Gastroesophageal sphincter (tissue), 4 donors: ENCODE data around the gene NR5A2. TPM values are rescaled to one million over a fixed set of nuclear protein-coding genes. Genes with fewer than 3 reads are reported as not detected.

Experiments
- ATAC-seq: fragments of 150-250 bp; one replicate; pipeline ENCODE4 v1.9.1; 2016; ENCODE audit warnings: mild to moderate bottlenecking, moderate library complexity
- H3K27ac ChIP-seq, 4 donors: fragments of 200-600 bp; sonication (generic) in 3 of 4; 1 replicate in 3 of 4; 2 replicates in 1 of 4; pipeline ENCODE4 v1.5.1; 2016 to 2019
- H3K27me3 ChIP-seq: fragments of 200-600 bp; sonication (generic); one replicate; pipeline ENCODE4 v1.5.1; 2019
- H3K36me3 ChIP-seq, 2 donors: fragments of 200-600 bp; sonication (generic); one replicate each; pipeline ENCODE4 v1.5.1; 2019; ENCODE audit warnings: control low read depth in 1 of 2
- H3K4me1 ChIP-seq, 3 donors: fragments of 200-600 bp; sonication (generic); 1 replicate in 2 of 3; 2 replicates in 1 of 3; pipeline ENCODE4 v1.5.1; 2016 to 2019; ENCODE audit warnings: control low read depth in 2 of 3
- H3K4me3 ChIP-seq, 2 donors: fragments of 200-600 bp; sonication (generic); one replicate each; pipeline ENCODE4 v1.5.1; 2019; ENCODE audit warnings: mild to moderate bottlenecking in 1 of 2, moderate library complexity in 1 of 2
- H3K9me3 ChIP-seq, 3 donors: fragments of 200-600 bp; sonication (generic); one replicate each; pipeline ENCODE4 v1.5.1; 2017 to 2019; ENCODE audit warnings: control low read depth in 2 of 3
- CTCF ChIP-seq, 4 experiments: fragments of 200-600 bp in 2 of 4; fragments of 450-650 bp in 2 of 4; sonication (generic) in 1 of 4; IDR thresholded peaks; one replicate each; pipeline ENCODE4 v1.5.1; 2017 to 2019; ENCODE audit warnings: antibody characterized with exemption in 4 of 4, mild to moderate bottlenecking in 2 of 4, moderate library complexity in 2 of 4
- EP300 ChIP-seq: sonication (generic); formaldehyde crosslinking; IDR thresholded peaks from one replicate; pipeline ENCODE4 v1.6.1; 2017; ENCODE audit warnings: antibody characterized with exemption, mild to moderate bottlenecking
- POLR2A ChIP-seq, 2 donors: fragments of 450-650 bp; IDR thresholded peaks; one replicate each; pipeline ENCODE4 v1.6.1; 2017; ENCODE audit warnings: antibody characterized with exemption in 2 of 2, mild to moderate bottlenecking in 2 of 2, moderate library complexity in 1 of 2
- POLR2AphosphoS5 ChIP-seq: sonication (generic); formaldehyde crosslinking; IDR thresholded peaks from one replicate; pipeline ENCODE4 v1.6.1; 2017; ENCODE audit warnings: antibody characterized with exemption
- WGBS, 2 donors: methylation state at CpG; one replicate each; pipeline ENCODE4 v1.1.5; 2018; ENCODE audit warnings: low coverage in 1 of 2; 5-methylcytosine and 5-hydroxymethylcytosine counted together
- total RNA-seq, 4 donors: library from RNA; depleted of rRNA; stranded (reverse); fragments of >200 nt; gene quantifications; one replicate each; pipeline ENCODE4 v1.1.0, GENCODE V29; 2016

The NR5A2 gene
- total RNA-seq, 4 donors from 2014 or later: 2.0 to 4.2 (median 3.1) TPM

- 81 to 95% methylated on average over 3 to 4 of the region's 4 CpGs for WGBS, 2 donors
- no peak overlapping the region for H3K4me3 ChIP-seq
- no peak overlapping the region for H3K27ac ChIP-seq
- no peaks in the 10 kb centered on the region for H3K36me3 ChIP-seq
- H3K4me1 ChIP-seq: no peaks in the 10 kb centered on the region
- no peaks in the 10 kb centered on the region for H3K9me3 ChIP-seq
- no peaks in the 10 kb centered on the region for H3K27me3 ChIP-seq
- TF ChIP-seq EP300: no peak
- no peak for TF ChIP-seq POLR2A (IDR thresholded peaks at IDR 0.05)
- TF ChIP-seq POLR2AphosphoS5: no peak
- no peak for TF ChIP-seq CTCF (IDR thresholded peaks at IDR 0.05)
- no peak for ATAC-seq
Observed at GRCh38 chr1:200221614-200222282, 194.2 kb downstream of the NR5A2 start.

DNA sequence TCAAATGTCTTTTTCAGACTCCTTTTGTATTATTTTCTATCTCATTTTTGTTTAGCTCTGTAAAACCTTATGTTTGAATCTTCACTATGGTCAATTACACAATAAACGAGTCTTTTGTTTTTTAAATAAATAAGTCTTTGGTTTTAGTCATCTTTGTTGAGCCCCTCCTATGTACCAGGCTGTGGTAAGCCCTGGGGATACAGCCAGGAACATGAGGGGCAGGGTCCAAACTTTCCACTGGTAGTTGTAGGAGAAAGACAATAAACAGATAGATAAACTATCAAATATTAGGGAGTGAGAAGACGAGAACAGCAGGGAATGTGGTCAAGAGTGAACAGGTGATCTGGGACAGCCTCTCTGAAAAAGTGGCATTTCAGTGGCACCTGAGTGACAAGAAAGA, 195.7 kb downstream of the NR5A2 start:
- Histone ChIP-seq H3K36me3 (no peaks in the 10 kb centered on the region), H3K4me1 (no peaks in the 10 kb centered on the region), H3K9me3 (no peaks in the 10 kb centered on the region), H3K27ac (no peak overlapping the region), H3K27me3 (no peaks in the 10 kb centered on the region), H3K4me3 (no peak overlapping the region)
- TF ChIP-seq POLR2AphosphoS5: no peak
- no peak for TF ChIP-seq CTCF (IDR thresholded peaks at IDR 0.05)
- no peak for TF ChIP-seq EP300
- no peak for TF ChIP-seq POLR2A (IDR thresholded peaks at IDR 0.05)
- WGBS, 2 donors: 72% methylated on average over 2 of the region's 2 CpGs; no CpG with 5 or more reads in 1 of the 2 donors
- ATAC-seq: no peak

GRCh38 chr1:200223613-200224012, 196.1 kb downstream of the NR5A2 start:
- H3K4me1 ChIP-seq: no peaks in the 10 kb centered on the region
- no peak for TF ChIP-seq POLR2A (IDR thresholded peaks at IDR 0.05)
- TF ChIP-seq POLR2AphosphoS5: no peak
- TF ChIP-seq EP300: no peak
- no peak for TF ChIP-seq CTCF (IDR thresholded peaks at IDR 0.05)
- no peaks in the 10 kb centered on the region for H3K9me3 ChIP-seq
- no peaks in the 10 kb centered on the region for H3K36me3 ChIP-seq
- H3K27ac ChIP-seq: no peak overlapping the region
- no peaks in the 10 kb centered on the region for H3K27me3 ChIP-seq
- WGBS, 2 donors: 85 to 93% methylated on average over 3 to 4 of the region's 4 CpGs
- H3K4me3 ChIP-seq: no peak overlapping the region
- no peak for ATAC-seq

GRCh38 chr1:200224315-200224714, 196.8 kb downstream of the NR5A2 start:
- Histone ChIP-seq H3K27me3 (no peaks in the 10 kb centered on the region), H3K36me3 (no peaks in the 10 kb centered on the region), H3K4me1 (no peaks in the 10 kb centered on the region), H3K9me3 (no peaks in the 10 kb centered on the region), H3K27ac (no peak overlapping the region), H3K4me3 (no peak overlapping the region)
- TF ChIP-seq EP300 (no peak), CTCF (IDR thresholded peaks at IDR 0.05) (no peak), POLR2AphosphoS5 (no peak), POLR2A (IDR thresholded peaks at IDR 0.05) (no peak)
- ATAC-seq: no peak
- WGBS, 2 donors: 78 to 80% methylated on average over 1 to 4 of the region's 4 CpGs

- H3K9me3 ChIP-seq: no peaks in the 10 kb centered on the region
- no peak for ATAC-seq
- TF ChIP-seq EP300: no peak
- no peak for TF ChIP-seq POLR2A (IDR thresholded peaks at IDR 0.05)
- TF ChIP-seq CTCF (IDR thresholded peaks at IDR 0.05): no peak
- TF ChIP-seq POLR2AphosphoS5: no peak
- no peak overlapping the region for H3K4me3 ChIP-seq
- 38 to 51% methylated on average over 10 of the region's 11 CpGs for WGBS, 2 donors
- no peaks in the 10 kb centered on the region for H3K4me1 ChIP-seq
- H3K36me3 ChIP-seq: no peaks in the 10 kb centered on the region
- no peaks in the 10 kb centered on the region for H3K27me3 ChIP-seq
- no peak overlapping the region for H3K27ac ChIP-seq
Observed at GRCh38 chr1:200226268-200226968, 198.9 kb downstream of the NR5A2 start.
